Chondrocyte (in vitro differentiated cells): Measurements from ENCODE around the gene S100A7A. TPM values are rescaled to one million over a fixed set of nuclear protein-coding genes. Genes with fewer than 3 reads are reported as not detected.
"Not testable (repeated sequence)": the region's sequence is repeated elsewhere in the genome, so short reads cannot be mapped to it uniquely, and the experiment has no call there.

Experiments used
- DNase-seq: peaks from one replicate; pipeline ENCODE4 v3.0.0; 2021; ENCODE audit warnings: mixed read lengths, low spot score
- H3K27ac Mint-ChIP-seq: one replicate; pipeline ENCODE4 v1.8.0; 2021; ENCODE audit warnings: mild to moderate bottlenecking, moderate library complexity, mixed read lengths; ENCODE audit not compliant: unreplicated experiment
- H3K27me3 Mint-ChIP-seq: 2 replicates; pipeline ENCODE4 v1.8.0; 2021; ENCODE audit warnings: low read depth, mixed read lengths
- H3K36me3 Mint-ChIP-seq: 2 replicates; pipeline ENCODE4 v1.8.0; 2021; ENCODE audit warnings: low read depth, mixed read lengths
- H3K4me1 Mint-ChIP-seq: 2 replicates; pipeline ENCODE4 v1.8.0; 2021; ENCODE audit warnings: low read depth, mild to moderate bottlenecking, mixed read lengths
- H3K4me3 Mint-ChIP-seq: one replicate; pipeline ENCODE4 v1.8.0; 2021; ENCODE audit warnings: mild to moderate bottlenecking, moderate library complexity, mixed read lengths; ENCODE audit not compliant: unreplicated experiment
- H3K9me3 Mint-ChIP-seq: 2 replicates; pipeline ENCODE4 v1.8.0; 2021; ENCODE audit warnings: low read depth, mixed read lengths
- total RNA-seq: library from RNA; stranded (reverse); gene quantifications from 3 replicates; pipeline ENCODE4 v1.2.1, GENCODE V29; 2021
- TF ChIP-seq, protein P1 (sequence below): fragments of 200-600 bp; sonication (generic); IDR thresholded peaks from 2 replicates; pipeline ENCODE4 v1.5.0; 2021; ENCODE audit warnings: antibody characterized with exemption, mild to moderate bottlenecking, moderate library complexity

The S100A7A gene
- total RNA-seq, 1 donor from 2014 or later: not detected

- DNase-seq: no peak
- TF ChIP-seq, protein P1, sequence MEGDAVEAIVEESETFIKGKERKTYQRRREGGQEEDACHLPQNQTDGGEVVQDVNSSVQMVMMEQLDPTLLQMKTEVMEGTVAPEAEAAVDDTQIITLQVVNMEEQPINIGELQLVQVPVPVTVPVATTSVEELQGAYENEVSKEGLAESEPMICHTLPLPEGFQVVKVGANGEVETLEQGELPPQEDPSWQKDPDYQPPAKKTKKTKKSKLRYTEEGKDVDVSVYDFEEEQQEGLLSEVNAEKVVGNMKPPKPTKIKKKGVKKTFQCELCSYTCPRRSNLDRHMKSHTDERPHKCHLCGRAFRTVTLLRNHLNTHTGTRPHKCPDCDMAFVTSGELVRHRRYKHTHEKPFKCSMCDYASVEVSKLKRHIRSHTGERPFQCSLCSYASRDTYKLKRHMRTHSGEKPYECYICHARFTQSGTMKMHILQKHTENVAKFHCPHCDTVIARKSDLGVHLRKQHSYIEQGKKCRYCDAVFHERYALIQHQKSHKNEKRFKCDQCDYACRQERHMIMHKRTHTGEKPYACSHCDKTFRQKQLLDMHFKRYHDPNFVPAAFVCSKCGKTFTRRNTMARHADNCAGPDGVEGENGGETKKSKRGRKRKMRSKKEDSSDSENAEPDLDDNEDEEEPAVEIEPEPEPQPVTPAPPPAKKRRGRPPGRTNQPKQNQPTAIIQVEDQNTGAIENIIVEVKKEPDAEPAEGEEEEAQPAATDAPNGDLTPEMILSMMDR: no peak
- H3K9me3 Mint-ChIP-seq: peaks cover 8% of the 10 kb centered on the region
- H3K36me3 Mint-ChIP-seq: no peaks in the 10 kb centered on the region
- H3K27ac Mint-ChIP-seq: no peak overlapping the region
- H3K4me1 Mint-ChIP-seq: no peaks in the 10 kb centered on the region
- H3K27me3 Mint-ChIP-seq: peaks cover 17% of the 10 kb centered on the region
- no peak overlapping the region for H3K4me3 Mint-ChIP-seq
Measured at GRCh38 chr1:153417136-153417888, 992 bp downstream of the S100A7A start.

DNA sequence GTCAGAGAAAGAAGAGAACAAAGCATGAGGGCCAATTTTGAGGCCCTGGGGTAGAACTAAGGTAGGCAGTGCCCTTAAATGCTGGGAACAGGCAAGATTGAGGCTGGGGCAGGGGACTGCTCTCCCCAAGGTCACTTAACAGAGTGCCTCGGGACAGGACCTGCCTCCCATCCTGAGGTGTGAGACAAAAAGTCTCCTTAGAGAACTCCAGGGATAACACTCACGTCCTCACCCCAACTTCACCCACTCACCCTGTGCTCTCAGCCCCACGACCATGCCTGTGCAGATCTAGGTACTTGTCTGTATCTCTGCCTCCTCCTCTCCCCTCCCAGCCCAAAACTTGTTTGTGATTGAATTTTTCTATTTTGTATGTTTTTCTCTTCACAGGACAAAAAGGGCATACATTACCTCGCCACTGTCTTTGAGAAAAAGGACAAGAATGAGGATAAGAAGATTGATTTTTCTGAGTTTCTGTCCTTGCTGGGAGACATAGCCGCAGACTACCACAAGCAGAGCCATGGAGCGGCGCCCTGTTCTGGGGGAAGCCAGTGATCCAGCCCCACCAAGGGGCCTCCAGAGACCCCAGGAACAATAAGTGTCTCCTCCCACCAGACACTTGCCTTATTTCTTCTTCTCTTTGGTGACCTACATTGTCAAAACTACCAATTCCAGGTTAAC is 2.6 kb downstream of the S100A7A start:
- H3K4me3 Mint-ChIP-seq, H3K36me3 Mint-ChIP-seq, H3K4me1 Mint-ChIP-seq, H3K27ac Mint-ChIP-seq, H3K9me3 Mint-ChIP-seq, DNase-seq: not testable (repeated sequence)
- peaks cover 17% of the 10 kb centered on the region for H3K27me3 Mint-ChIP-seq

DNA sequence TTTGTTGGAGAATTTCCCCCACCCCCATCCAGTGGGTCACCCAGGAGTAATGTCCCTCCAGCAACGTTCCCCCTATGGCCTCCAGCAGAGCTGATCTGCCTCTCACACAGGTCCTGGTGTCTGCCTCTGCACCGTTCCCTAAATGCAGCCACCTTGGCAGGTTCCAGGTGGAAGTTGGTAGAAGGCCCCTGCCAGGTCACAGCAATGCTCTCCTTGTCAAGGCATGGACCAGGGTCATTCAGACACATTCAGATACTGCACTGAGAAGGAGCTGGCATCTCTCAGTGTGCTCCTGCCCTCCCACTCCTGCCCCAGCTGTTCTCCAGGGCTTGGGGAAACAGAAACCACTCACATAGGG is 3.1 kb downstream of the S100A7A start:
- not testable (repeated sequence) for H3K9me3 Mint-ChIP-seq

GRCh38 chr1:153420306-153420705 is 4.0 kb downstream of the S100A7A start:
- Mint-ChIP-seq H3K27ac (no peak overlapping the region), H3K4me3 (no peak overlapping the region), H3K4me1 (no peaks in the 10 kb centered on the region), H3K36me3 (no peaks in the 10 kb centered on the region), H3K27me3 (peaks cover 15% of the 10 kb centered on the region), H3K9me3 (no peaks in the 10 kb centered on the region)
- DNase-seq: no peak
- TF ChIP-seq, protein P1: no peak

More for the DNA sequence above, 3.1 kb downstream of the S100A7A start:
- peaks cover 17% of the 10 kb centered on the region for H3K27me3 Mint-ChIP-seq
- not testable (repeated sequence) for H3K4me3 Mint-ChIP-seq, H3K36me3 Mint-ChIP-seq, H3K27ac Mint-ChIP-seq, H3K4me1 Mint-ChIP-seq, DNase-seq

DNA sequence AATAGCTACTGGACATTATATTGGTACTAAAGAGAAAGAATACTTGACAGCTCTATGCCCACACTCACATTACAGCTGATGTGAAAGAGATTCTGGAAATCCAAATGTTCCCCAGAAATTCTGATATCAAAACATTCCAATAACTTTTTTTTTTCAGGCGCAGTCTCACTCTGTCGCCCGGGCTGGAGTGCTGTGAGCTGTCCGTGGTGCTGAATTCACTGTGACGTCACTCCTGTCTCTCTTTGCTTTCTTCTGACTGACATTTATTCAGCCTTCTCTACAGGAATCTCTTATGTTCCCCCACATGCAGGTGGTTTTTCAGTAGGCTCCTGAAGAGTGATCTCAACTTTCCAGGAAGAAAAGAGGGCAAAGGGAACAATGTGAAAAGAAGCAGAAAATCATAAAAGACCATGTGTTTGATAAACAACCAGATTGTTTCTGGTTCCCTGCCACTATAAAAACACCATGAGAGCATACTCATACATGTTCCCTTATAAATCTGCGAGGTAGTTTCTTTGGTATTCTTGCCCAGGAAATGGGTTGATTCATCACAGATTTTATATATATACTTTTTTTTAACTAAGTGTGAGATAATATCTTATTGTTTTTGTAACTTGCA is 6.2 kb downstream of the S100A7A start:
- TF ChIP-seq, protein P1: no peak
- H3K36me3 Mint-ChIP-seq: no peaks in the 10 kb centered on the region
- peaks cover 23% of the 10 kb centered on the region for H3K27me3 Mint-ChIP-seq
- no peaks in the 10 kb centered on the region for H3K9me3 Mint-ChIP-seq
- no peak overlapping the region for H3K4me3 Mint-ChIP-seq
- no peak overlapping the region for H3K27ac Mint-ChIP-seq
- DNase-seq: no peak
- no peaks in the 10 kb centered on the region for H3K4me1 Mint-ChIP-seq

GRCh38 chr1:153426809-153427208 is 10.5 kb downstream of the S100A7A start:
- Mint-ChIP-seq H3K4me3 (no peak overlapping the region), H3K9me3 (no peaks in the 10 kb centered on the region), H3K36me3 (no peaks in the 10 kb centered on the region), H3K27me3 (peaks cover 18% of the 10 kb centered on the region), H3K4me1 (no peaks in the 10 kb centered on the region), H3K27ac (no peak overlapping the region)
- TF ChIP-seq, protein P1: no peak
- no peak for DNase-seq
